Pons (tissue), 1 donor: ENCODE results near the gene TNFRSF12A.
"Not testable (repeated sequence)": the region's sequence is repeated elsewhere in the genome, so short reads cannot be mapped to it uniquely, and the experiment has no call there.

Experiments used
- DNase-seq: peaks from one replicate; pipeline ENCODE4 v3.0.0-alpha.2; 2016; ENCODE audit warnings: low spot score

The TNFRSF12A gene

DNA sequence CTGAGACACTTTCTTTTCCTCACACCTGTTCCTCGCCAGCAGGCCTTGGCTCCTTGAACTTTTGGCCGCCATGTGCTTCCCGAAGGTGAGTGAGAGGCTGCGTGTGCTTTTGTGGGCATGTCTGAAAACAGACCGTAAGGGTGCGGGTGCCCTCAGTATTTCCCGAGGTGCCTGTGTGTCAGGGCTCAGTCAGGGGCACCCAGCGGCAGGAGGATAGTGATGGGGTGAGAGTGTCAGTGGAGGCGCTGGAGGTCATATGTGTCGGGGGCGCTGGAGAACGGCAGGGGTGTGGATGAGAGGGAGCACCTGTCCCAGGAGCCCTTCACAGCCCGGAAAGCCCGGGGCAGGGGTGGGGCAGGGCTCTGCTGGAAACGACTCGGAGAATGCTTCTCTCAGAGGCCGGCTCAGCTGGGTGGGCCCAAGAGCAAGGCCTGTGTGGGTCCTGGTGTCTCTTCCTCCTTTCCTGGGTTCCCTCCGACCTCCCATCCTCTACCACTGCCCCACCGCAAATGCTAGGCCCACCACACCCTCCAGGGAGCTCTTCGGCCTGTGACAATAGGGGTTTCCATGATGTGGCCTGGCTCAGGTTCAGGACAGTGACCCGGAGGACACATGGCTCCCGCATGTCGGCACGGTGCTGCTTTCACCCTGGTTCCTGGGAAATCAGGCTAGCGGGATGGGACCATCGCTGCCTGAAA lies 45.7 kb downstream of the TNFRSF12A start:
- no peak for DNase-seq

GRCh38 chr16:3066440-3066748 lies 46.2 kb downstream of the TNFRSF12A start:
- DNase-seq: no peak

DNA sequence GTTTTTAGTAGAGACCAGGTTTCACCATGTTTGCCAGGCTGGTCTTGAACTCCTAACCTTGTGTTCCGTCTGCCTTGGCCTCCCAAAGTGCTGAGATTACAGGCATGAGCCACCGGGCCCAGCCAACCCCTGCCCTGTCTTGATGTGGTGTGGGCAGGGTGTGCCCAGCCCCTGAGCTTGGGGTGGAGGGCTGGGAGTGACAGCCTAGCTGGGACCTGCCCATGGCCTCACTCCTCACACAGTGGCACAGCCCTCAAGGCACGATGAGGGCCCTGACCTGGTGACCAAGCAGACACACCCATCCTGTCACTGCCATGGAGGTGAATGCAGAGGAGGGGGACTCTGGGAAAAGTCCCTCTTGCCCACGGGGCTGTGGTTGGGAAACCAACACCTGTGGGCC lies 48.3 kb downstream of the TNFRSF12A start:
- DNase-seq: no peak

- not testable (repeated sequence) for DNase-seq
Observed at GRCh38 chr16:3069146-3069545, 49.0 kb downstream of the TNFRSF12A start.

DNA sequence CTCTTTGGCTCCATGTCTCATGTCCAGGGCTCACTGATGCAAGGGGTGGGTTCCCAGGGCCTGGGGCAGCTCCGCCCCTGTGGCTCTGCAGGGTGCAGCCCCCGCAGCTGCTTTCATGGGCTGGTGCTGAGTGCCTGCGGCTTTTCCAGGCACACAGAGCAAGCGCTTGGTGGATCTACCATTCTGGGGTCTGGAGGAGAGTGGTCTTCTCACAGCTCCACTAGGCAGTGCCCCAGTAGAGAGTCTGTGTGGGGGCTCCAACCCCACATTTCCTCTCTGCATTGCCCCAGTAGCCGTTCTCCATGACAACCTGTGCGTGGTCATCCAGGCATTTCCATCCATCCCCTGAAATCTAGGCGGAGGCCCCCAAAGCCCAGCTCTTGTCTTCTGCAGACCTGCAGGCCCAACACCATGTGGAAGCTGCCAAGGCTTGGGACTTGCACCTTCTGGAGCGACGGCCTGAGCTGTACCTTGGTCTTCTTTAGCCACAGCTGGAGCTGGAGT lies 50.5 kb downstream of the TNFRSF12A start:
- no peak for DNase-seq

GRCh38 chr16:3071655-3072054 lies 51.5 kb downstream of the TNFRSF12A start:
- DNase-seq: no peak
